ENCODE measurements around the gene CLEC2L.

CLEC2L gene

GRCh38 chr7:139594090-139594489 is 70.6 kb downstream of the CLEC2L start:
- DNase-seq (no peak), ATAC-seq (ENCODE audit: insufficient read depth, low read depth) (no peak)
- H3K27ac ChIP-seq (ENCODE audit: low read length): no peak overlapping the region
- no peaks in the 10 kb centered on the region for H3K9me3 ChIP-seq (ENCODE audit: insufficient read depth, low read length, severe bottlenecking)
- H2AFZ ChIP-seq (ENCODE audit: low read depth, low read length): no peak overlapping the region
- TF ChIP-seq CTCF (IDR thresholded peaks at IDR 0.05; ENCODE audit: borderline replicate concordance, extremely low read depth, low read length, poor library complexity, severe bottlenecking) (no peak), EZH2 (IDR thresholded peaks at IDR 0.05; ENCODE audit: borderline replicate concordance, low read depth, low read length, severe bottlenecking) (no peak)
- no peaks in the 10 kb centered on the region for H3K27me3 ChIP-seq (ENCODE audit: insufficient read depth, low read length, poor library complexity)
- no peaks in the 10 kb centered on the region for H3K79me2 ChIP-seq (ENCODE audit: insufficient read depth, low read length)
- no peak overlapping the region for H3K4me3 ChIP-seq (ENCODE audit: low read depth in 1 of 2, low read length in 2 of 2)
- H3K4me2 ChIP-seq (ENCODE audit: insufficient read depth, low read length): no peak overlapping the region
- H3K4me1 ChIP-seq (ENCODE audit: insufficient read depth, low read length): no peaks in the 10 kb centered on the region
- H4K20me1 ChIP-seq (ENCODE audit: insufficient read depth, low read length): no peaks in the 10 kb centered on the region
- H3K9ac ChIP-seq (ENCODE audit: low read depth, low read length): no peak overlapping the region
- H3K36me3 ChIP-seq (ENCODE audit: insufficient read depth, low read length): peaks cover 22% of the 10 kb centered on the region

All from DND-41 (cell line).